NB4 (cell line): Measurements from ENCODE around the gene DAZAP1.

ENCODE experiments used
- CTCF ChIP-seq: IDR thresholded peaks from one replicate; pipeline ENCODE4 v1.5.1; 2012; ENCODE audit warnings: low read depth, low read length
- POLR2A ChIP-seq: IDR thresholded peaks from 2 replicates; pipeline ENCODE4 v1.6.1; 2011; ENCODE audit warnings: mild to moderate bottlenecking; ENCODE audit not compliant: insufficient read length; ENCODE audit errors: extremely low read depth

GRCh38 chr19:1435378-1435989 is 28.1 kb downstream of the DAZAP1 start:
- TF ChIP-seq POLR2A (no peak), CTCF (no peak)
